GM10266 (cell line): ENCODE data around the gene MAPK10.
"Not testable (repeated sequence)": the region's sequence is repeated elsewhere in the genome, so short reads cannot be mapped to it uniquely, and the experiment has no call there.

Source experiments
- DNase-seq: peaks from one replicate; pipeline ENCODE4 v3.0.0; 2012; ENCODE audit errors: extremely low spot score
- TF ChIP-seq, protein P1 (sequence below): IDR thresholded peaks from 2 replicates; pipeline ENCODE4 v1.5.1; 2012; ENCODE audit warnings: mild to moderate bottlenecking, low read depth; ENCODE audit not compliant: control insufficient read depth, insufficient read depth; ENCODE audit errors: missing control alignments

The MAPK10 gene

GRCh38 chr4:86346320-86346719 is 13.5 kb downstream of the MAPK10 start:
- no peak for DNase-seq
- TF ChIP-seq, protein P1, sequence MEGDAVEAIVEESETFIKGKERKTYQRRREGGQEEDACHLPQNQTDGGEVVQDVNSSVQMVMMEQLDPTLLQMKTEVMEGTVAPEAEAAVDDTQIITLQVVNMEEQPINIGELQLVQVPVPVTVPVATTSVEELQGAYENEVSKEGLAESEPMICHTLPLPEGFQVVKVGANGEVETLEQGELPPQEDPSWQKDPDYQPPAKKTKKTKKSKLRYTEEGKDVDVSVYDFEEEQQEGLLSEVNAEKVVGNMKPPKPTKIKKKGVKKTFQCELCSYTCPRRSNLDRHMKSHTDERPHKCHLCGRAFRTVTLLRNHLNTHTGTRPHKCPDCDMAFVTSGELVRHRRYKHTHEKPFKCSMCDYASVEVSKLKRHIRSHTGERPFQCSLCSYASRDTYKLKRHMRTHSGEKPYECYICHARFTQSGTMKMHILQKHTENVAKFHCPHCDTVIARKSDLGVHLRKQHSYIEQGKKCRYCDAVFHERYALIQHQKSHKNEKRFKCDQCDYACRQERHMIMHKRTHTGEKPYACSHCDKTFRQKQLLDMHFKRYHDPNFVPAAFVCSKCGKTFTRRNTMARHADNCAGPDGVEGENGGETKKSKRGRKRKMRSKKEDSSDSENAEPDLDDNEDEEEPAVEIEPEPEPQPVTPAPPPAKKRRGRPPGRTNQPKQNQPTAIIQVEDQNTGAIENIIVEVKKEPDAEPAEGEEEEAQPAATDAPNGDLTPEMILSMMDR: no peak

DNA sequence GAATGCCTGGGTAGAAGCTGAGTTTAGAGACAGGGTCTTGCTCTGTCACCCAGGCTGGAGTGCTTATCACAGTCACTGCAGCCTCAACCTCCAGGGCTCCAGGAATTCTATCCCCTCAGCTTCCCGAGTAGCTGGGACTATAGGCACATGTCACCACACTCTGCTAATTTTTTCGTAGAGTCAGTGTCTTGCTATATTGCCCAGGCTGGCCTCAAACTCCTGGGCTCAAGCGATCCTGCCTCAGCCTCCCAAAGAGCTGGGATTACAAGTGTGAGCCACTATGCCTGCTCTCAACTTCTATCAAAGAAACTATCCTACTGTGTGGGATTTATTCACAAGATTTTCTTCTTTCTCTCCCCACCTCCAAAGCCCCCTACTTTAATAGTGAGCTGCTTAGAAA is 15.7 kb downstream of the MAPK10 start:
- no peak for DNase-seq

GRCh38 chr4:86338989-86339388 is 20.9 kb downstream of the MAPK10 start:
- TF ChIP-seq, protein P1: no peak
- no peak for DNase-seq

More for the DNA sequence above, 15.7 kb downstream of the MAPK10 start:
- TF ChIP-seq, protein P1: no peak

DNA sequence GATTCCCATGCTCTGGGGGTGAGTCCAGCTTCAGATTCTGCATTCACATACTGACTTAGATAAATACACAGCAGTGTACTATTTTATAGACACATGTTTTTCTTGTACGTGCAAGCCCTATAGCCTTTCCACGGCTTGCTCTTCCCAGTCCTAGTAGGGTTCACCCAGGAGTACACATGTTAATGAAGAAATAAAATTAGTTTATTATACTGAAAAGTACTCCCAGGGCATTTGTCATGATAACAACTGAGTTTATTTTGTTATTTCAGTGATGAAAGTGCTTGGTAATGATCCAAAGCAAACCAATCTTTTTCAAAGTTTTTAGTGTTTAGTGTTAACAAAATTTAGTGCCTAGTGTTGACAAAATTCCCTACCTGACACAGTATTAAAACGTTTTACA is 21.3 kb downstream of the MAPK10 start:
- TF ChIP-seq, protein P1: no peak
- no peak for DNase-seq

- DNase-seq: no peak
- TF ChIP-seq, protein P1: no peak
Measured at GRCh38 chr4:86334020-86334750, 25.7 kb downstream of the MAPK10 start.

GRCh38 chr4:86333236-86333635 is 26.6 kb downstream of the MAPK10 start:
- TF ChIP-seq, protein P1: no peak
- DNase-seq: no peak

DNA sequence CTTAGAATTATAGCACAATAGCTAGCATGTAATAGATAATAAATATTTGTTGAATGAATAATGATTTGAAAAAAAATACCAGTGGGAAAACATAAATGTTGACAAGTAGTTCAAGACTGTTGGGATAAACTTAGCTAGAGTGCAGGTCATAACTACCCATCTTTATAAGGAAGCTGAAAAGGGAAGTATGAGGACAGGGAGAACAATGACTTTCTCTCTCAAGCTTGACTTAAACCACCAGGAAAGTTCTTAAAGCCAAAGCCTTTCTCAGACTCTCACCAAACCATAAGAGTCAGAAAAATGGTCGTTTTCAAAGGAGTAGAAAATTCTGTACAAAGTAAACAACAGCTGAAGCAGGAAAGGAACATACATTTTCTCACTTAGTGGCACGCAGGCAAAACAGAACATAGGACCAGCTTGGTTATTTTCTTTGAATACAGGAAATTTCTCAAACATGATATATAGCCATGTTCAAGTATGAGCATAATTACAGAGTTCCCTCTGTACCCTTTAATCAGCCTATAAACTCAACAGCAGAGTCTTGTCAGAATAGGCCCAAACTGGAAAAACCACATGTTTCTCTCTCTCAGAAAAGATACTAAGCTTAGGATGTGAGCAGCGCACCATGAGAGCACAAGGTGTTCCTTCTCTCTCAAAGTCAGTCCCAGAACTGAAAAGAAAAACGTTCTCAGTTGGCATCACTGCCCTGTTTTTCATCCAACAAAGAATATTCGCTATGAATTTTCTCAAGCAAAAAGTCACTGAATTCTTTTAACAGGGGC is 28.7 kb downstream of the MAPK10 start:
- TF ChIP-seq, protein P1: no peak
- DNase-seq: no peak

GRCh38 chr4:86330411-86330810 is 29.4 kb downstream of the MAPK10 start:
- DNase-seq: not testable (repeated sequence)
